AG10803 (cell line): Measurements from ENCODE around the gene OR6Y1.

Source experiments
- DNase-seq: peaks from one replicate; pipeline ENCODE4 v3.0.0; 2010; ENCODE audit warnings: low read depth
- H3K4me3 ChIP-seq: 2 replicates; pipeline ENCODE4 v1.5.1; 2011; ENCODE audit warnings: mild to moderate bottlenecking, low read length, control low read depth
- TF ChIP-seq, protein P1 (sequence below): conservative IDR thresholded peaks from 2 replicates; pipeline ENCODE4 v1.5.1; 2011; ENCODE audit warnings: mild to moderate bottlenecking, low read length, control low read depth, inconsistent platforms

OR6Y1 gene

DNA sequence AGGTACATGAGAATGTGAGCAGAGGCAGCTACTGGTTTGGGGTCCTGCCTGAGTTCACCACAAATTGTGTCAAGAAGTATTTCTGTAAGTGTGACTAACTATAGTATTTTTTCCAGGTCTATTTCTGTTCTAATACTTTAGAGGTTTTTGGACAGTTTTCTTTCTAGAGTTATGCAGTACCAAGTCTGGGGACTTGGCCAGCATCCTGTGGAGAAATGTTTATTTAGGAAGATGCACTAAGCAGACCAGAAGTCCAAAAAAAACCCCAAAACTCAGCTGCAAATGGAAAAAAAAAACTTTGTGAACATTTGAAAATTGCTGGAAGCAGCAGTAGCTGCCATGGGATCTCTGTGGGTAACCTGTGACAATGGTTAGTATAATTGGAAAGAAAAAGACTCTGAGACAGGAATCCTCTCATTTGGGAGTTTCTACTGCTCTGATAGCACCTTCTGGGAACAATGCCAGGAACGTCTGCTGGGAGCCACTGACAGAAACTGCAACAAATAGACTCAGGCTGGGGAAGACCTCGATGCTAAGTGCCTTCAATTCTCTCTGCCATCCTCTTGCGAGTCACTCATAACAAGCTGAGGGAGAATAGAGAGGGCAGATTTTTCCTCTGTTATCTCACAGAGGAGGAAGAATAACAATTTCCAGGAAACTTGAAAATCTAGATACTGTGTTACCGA, 44.6 kb downstream of the OR6Y1 start:
- DNase-seq: no peak
- no peak overlapping the region for H3K4me3 ChIP-seq
- TF ChIP-seq, protein P1, sequence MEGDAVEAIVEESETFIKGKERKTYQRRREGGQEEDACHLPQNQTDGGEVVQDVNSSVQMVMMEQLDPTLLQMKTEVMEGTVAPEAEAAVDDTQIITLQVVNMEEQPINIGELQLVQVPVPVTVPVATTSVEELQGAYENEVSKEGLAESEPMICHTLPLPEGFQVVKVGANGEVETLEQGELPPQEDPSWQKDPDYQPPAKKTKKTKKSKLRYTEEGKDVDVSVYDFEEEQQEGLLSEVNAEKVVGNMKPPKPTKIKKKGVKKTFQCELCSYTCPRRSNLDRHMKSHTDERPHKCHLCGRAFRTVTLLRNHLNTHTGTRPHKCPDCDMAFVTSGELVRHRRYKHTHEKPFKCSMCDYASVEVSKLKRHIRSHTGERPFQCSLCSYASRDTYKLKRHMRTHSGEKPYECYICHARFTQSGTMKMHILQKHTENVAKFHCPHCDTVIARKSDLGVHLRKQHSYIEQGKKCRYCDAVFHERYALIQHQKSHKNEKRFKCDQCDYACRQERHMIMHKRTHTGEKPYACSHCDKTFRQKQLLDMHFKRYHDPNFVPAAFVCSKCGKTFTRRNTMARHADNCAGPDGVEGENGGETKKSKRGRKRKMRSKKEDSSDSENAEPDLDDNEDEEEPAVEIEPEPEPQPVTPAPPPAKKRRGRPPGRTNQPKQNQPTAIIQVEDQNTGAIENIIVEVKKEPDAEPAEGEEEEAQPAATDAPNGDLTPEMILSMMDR: no peak

DNA sequence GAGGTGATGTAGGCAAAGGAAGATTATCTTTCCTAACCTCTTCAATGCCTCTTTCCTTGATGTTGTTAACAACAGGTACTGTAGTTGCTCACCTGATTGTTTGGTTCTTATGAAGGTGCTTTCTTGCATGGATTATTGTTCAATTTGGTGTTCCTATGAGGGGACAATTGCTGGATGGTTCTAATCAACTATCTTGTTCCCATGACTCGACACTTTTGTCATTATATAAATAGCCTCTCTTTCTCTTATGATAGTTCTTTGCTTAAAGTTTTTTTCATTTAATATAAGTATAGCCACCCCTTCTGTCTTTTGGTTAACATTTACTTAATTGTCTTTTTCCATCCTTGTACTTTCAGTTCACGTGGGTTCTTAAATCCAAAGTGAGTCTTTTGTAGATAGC, 46.7 kb downstream of the OR6Y1 start:
- no peak overlapping the region for H3K4me3 ChIP-seq
- TF ChIP-seq, protein P1: no peak
- no peak for DNase-seq

DNA sequence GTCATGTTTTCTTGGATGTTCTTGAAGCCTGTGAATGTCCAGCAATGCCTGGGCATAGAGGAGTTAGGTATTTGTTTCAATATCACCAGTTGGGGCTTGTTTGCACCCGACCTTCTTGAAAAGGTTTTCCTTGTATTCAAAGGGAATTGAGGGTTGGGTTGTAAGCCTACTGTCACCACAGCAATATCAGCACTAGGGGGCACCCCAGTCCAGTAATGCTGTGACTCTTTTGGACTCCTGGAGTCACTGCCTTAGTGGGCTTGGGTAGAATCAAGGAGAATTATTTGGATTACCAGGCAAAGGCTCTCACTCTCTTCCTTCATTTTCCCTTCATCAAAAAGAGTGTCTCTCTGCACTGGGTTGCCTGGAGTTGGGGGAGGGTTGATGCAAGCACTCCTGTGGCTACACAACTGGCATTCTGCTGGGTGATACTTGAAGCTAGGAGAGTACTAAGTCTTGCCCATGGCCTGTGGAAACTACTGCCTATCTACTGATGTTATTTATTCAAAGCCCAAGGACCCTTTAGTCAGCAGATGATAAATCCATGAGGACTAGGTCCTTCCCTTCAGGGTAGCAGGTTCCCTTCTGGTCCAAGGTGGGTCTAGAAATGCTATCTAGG, 47.7 kb downstream of the OR6Y1 start:
- DNase-seq: no peak
- H3K4me3 ChIP-seq: no peak overlapping the region
- TF ChIP-seq, protein P1: peak; percentile 34; the same call in 1 of the 2 replicates

DNA sequence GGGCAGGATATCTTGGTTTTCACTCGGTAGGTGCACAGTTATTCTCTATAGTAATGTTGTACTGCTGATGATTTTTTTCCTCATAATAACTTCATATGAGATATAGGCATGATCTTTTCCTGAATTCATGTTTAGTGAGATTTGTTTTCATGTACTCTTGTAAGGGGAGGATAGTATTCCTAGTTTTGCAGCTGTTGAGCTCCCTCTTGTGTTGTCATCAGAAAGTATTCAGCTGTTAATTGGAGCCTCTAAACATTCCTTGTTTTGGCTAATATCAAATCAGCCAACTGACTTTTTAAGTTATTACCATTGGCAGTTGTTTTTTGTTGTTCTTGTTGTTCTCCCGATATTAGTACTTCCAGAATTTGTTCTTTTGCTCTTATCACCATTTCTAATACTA, 57.8 kb downstream of the OR6Y1 start:
- DNase-seq: no peak

DNA sequence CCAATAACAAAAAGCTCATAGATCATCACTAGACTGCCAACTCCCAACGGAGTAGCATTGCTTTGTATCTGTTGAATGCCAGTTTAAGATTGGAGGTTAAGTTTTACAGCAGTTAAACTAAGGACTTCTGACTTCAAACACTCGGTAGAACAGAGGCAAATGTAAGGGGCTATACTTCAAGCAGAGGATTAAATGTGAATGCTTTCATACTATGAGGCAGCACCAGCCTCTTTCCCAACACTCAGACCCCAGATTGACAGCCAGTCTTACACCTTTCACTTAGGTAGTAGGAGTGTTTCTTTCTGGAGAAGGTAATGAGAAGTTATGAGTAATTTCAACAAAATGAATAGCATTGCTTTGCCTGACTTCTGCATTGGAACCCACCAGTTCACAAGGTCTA, 59.4 kb downstream of the OR6Y1 start:
- no peak for DNase-seq
- H3K4me3 ChIP-seq: no peak overlapping the region
- TF ChIP-seq, protein P1: no peak

More for the DNA sequence above, 57.8 kb downstream of the OR6Y1 start:
- no peak overlapping the region for H3K4me3 ChIP-seq
- TF ChIP-seq, protein P1: peak; percentile 12; the same call in 1 of the 2 replicates
